Islet of Langerhans (tissue), 1 donor: ENCODE measurements around the gene TLCD3A.
"Not testable (repeated sequence)": the region's sequence is repeated elsewhere in the genome, so short reads cannot be mapped to it uniquely, and the experiment has no call there.

Source experiments
- FAIRE-seq: peaks from one replicate; lab custom pipeline; 2011; peaks lifted over from hg19 to GRCh38; lab: Jason Lieb, UNC

TLCD3A gene

DNA sequence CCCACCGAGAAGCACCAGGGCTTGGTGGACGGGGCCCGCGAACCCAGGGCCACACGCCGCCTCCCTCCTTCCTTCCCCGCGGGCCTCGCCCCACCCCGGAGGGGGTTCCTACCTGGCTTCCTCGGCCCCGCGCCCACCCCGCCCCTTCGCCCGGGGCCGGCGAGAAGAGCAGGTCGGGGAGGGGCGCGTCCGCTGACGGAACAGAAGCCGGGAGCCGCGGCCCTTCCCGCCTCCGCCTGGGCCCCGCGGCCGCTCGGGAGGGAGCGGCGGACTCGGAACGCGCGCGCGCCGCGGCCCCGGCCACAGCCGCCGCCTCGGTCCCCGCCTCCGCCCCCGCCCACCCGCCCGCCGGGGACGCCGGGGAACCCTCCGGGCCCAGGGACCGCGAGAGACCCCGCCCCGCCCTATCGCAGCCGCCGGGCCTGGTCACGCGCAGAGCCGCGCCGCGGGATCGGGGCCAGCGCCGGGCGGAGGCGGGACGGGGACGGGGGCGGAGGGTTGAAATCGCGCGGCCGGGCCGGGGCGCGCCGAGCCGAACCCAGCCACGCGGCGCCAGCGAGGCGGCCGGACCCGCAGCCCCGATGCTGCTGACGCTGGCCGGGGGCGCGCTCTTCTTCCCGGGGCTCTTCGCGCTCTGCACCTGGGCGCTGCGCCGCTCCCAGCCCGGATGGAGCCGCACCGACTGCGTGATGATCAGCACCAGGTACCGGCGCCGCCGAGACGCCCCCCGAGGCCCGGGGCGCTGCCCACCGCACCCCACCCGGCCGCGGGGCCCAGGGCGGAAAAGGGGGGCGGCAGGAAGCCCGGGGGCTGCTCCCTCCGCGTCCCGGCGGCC is at the start of gene TLCD3A:
Gene TLCD3A (plus strand): TSS at position 530 of the 835 bp plus-strand sequence. CDS start 52 bp downstream, at position 582.
- FAIRE-seq = no peak

DNA sequence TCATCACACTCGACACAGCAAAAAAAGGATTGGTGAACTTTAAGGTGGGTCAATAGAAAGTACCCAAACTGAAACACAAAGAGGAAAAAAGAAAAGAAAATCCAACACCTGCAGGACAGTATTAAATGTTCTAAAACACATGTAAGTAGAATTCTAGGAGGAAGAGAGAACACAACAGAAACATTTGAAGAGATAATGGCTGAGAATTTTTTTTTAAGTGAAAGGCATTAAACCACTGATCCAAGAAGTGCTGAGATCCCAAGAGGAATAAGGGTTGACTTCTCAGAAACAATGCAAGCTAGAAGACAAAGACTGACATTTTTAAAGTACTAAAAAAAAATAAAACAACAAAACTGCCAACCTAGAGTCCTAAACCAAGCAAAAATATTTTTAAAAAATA is 49.4 kb upstream of the TLCD3A start:
- no peak for FAIRE-seq

DNA sequence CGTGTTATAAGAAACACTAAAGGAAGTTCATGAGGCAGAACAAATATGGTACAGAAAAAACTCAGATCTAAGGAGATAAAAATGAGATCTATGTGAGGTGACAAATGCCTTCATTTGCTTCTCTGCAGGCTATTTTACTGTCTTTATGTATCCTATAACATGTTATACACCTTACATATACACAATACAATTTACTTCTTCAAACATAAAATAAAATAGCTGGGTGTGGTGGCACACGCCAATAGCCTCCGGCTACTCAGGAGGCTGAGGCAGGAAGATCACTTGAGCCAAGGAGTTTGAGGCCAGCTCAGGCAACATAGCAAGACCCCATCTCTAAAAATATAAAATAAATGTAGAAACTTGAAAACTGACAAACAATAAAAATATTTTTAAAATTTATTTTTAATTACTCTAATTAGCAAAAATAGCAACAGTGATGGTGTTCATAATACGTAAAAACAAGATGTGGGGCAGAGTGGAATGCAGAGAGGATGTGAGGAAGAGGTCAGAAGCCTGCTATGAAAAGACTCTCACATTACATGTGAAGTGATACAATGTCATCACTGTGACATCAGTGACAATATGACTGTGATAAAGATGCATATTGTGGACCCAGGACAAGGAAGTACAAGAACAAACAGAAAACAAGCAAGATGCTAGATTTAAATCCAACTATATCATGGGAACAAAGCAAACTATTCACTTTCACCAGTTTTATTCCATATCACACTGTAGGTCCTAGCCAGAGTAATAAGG is 48.7 kb upstream of the TLCD3A start:
- FAIRE-seq = no peak

DNA sequence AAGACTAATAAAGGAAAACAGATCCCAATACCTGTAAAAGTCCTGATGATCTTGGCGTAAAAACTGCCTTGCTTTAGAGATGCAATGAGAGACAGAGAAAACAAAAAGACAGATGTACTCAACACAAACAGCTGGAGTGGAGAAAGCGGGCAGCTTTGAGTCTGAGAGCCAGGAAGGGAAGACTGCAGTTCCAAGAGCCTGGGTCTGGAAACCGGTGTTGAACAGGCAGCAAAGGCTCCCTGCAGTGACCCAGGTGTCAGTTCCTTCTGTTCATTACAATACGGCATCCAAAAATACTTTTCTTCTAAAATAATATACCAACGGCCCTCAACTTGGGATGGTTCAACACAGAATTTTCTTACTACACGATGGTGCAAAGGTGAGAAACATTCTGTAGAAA is 47.4 kb upstream of the TLCD3A start:
- no peak for FAIRE-seq

DNA sequence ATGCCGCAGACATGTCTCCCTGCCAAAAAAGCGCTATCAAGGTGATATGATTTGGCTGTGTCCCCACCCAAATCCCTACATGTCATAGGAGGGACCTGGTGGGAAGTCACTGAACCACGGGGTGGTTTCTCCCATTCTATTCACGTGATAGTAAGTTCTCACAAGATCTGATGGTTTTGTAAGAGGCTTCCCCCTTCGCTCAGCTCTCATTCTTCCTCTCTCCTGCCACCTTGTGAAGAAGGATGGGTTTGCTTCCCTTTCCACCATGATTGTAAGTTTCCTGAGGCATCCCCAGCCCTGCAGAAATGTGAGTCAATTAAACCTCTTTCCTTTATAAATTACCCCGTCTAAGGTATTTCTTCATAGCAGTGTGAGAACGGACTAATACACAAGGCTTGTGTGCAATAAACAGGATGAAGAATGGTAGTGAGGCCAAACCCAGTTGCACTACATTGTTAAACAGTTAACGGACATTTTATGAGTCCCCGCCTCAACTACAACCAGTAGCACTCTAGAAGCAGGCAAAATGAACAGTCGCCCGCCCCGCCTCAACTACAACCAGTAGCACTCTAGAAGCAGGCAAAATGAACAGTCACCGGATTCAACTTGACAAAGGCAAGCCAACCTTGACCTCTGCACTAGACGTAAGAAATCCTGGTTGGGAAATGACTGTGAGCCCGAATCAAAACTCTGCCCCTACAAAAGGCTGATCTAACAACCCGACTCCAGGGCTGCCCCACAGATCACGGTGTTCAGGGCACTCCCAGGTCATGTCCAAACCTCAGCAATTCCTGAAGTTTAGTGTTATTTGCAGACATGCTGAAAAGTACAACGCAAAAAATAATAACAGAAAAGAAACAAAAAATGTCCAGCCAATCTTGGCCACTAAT is 44.1 kb upstream of the TLCD3A start:
- FAIRE-seq = no peak

DNA sequence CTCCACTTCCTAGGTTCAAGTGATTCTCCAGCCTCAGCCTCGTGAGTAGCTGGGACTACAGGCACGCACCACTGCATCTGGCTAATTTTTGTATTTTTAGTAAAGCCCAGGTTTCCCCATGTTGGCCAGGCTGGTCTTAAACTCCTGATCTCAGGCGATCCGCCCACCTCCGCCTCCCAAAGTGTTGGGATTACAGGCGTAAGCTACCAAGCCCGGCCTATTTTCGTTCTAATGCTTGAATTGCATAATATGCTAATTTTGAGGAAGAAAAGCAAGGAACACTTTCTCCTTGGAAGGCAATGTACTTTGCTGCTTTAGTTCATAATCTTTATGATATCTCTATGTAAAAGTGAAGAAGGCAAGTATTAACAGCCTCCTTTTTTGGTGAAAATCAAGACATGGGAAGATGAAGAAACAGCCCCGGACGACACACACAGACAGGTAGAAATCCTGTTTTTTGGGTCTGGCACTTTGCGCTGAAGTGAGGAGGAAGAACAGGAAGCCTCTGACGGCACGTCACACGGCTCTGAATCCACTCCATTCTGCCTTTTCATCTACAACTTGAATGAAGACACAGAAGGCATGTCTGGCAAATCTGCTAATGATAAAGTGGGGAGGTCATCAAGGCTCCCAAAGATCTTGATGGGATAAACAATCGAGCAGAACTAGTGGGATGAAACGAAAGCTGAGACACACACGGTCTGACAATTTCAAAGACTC is 42.7 kb upstream of the TLCD3A start:
- no peak for FAIRE-seq

DNA sequence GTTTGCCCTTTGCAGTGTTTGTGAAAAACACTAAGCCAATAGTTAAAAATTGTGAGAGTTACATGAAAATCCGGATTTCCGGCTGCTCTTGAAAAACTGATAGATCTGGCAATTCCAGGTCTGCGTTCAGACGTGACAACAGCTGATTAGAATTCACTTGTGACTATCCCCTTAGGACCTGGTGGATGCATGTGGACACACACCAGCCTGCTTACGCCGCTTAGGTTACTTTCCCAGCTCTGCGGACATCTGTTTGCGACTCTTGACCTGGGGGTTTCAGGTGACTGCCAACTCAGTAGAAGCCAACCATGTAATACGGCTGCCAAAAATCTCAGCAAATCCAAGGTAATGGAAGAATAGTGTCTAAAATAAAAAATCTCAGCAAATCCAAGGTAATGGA is 42.0 kb upstream of the TLCD3A start:
- FAIRE-seq = no peak

DNA sequence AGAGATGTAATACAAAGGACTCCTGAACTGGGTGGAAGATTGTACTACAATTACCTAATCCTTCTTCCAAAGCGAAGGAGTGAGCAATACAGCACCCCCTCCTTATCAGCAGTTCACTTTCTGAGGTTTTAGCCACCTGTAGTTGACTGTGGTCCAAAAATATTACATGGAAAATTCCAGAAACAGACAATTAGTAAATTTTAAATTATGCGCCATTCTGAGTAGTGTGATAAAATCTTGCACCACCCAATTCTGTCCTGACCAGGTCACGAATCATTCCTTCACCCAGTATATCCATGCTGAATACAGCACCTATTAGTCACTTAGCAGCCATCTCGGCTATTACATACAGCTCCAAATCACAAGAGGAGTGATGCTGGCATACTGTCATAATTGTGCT is 41.0 kb upstream of the TLCD3A start:
- no peak for FAIRE-seq

DNA sequence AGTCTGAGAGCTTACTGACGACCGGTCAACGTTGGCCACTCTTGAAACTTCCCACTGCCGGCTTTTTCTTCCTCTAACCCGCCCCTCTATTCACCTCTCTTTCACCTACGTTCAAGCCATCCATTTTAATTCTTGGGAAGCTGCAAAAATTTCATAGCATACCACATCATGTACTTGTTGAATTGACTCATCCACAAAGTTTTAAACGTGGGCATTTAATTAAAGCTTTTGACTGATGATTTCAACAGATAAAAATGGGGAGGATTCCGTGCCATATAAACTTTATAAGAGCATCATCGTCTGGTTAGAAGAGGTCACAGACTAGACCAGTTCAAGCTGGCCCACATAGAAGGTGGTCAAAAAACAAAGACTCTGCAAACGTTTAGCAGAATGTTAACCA is 40.3 kb upstream of the TLCD3A start:
- no peak for FAIRE-seq

DNA sequence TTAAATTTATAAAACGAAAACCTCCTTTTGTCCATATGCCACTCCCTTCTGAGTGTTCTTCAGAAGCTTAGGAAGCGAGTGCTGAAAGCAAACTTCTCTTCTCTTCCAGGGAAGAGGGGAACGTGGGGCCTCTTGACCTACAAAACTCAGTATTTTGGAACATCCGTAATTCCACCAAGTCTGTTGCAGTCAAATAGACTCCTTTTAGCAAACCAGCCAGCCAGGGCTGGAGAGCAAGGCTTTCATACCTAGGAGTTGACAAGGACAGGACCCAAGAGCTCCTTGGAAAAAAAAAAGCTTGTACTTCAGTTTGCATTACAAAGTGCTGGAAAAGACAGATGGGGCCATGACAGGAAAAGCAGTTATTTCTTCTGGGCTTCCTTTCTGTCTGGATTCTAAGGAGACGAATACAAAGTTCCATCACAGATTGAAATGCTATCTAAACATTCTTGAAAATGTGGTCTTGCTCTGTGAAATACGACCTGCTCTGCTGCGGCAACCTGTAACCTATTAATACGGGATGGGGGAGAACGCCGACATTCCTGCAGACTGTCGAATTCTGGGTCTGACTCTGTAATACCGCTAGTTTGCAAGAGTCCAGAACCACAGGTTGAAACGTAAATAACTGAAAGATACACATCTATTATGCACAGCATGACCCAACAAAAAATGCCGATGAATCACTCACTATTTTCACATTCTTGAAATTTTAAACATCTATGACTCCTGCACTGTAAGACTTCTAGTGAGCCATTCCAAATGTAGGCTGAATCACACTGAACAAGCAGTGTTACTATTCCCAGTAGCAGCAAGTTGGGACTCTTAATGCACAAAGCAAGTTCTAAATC is 38.4 kb upstream of the TLCD3A start:
- no peak for FAIRE-seq

DNA sequence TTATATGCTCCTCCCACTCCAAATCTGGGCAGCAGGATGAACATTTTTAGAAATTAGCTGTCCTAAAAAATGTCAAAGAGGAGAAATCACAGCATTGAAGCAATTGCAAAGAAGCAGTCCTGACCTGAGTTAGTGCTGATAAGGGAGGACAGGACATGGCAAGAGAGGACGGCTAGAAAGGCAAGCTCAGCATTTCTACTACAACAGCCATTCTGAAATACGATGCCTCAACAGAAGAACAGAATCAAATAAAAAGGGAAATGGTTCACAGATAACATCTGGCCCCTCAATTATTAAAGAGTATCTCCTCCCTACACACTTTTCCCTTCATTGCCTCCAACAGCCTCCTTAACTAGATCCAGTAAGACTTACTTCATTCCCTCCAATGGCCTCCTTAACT is 36.0 kb upstream of the TLCD3A start:
- FAIRE-seq = no peak

DNA sequence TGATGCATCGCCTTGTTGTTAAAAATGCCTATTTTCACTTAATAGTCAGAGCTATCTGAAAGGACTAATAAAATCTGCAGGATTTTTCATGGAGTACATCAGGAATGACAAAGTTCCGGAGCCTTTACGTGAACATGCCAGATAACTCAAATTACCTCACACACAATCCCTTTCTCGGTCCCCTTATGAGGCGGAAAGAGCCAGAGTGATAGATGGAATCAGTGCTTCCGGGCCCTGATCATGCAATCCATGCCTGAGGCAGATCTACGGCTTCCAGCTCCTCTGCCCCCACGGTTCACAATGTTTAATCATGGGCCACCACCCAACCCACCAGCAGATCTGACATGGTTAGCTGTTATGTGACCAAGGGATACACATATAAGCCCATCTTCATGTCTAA is 34.7 kb upstream of the TLCD3A start:
- no peak for FAIRE-seq

DNA sequence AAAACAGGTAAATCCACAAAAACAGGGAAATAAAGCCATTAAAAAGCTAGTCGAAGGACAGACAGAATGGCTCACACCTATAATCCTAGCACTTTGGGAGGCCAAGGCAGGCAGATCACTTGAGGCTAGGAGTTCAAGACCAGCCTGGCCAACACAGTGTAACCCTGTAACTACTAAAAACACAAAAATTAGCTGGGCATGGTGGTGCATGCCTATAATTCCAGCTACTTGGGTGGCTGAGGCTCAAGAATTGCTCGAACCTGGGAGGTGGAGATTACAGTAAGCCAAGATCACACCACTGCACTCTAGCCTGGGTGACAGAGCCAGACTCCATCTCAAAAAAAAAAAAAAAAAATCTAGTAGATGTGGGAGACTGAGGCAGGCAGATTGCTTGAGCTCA is 34.3 kb upstream of the TLCD3A start:
- FAIRE-seq = not testable (repeated sequence)

DNA sequence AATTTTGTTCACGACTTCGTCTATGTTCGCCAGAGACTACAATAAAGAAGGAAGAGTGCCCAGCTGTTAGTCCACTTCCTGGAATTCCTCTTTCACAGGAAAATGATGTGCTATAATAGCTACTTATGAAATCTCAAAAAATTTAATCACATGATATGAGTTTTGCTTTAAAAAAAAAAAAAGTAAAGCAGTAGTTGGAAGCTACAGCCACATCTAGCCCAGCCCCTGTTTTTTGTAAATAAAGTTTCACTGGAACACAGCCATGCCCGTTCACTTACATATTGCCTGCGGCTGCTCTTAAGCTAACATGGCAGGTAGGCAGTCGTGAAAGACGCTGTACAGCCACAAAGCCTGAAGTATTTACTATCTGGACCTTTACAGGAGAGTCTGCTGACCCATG is 33.1 kb upstream of the TLCD3A start:
- no peak for FAIRE-seq

DNA sequence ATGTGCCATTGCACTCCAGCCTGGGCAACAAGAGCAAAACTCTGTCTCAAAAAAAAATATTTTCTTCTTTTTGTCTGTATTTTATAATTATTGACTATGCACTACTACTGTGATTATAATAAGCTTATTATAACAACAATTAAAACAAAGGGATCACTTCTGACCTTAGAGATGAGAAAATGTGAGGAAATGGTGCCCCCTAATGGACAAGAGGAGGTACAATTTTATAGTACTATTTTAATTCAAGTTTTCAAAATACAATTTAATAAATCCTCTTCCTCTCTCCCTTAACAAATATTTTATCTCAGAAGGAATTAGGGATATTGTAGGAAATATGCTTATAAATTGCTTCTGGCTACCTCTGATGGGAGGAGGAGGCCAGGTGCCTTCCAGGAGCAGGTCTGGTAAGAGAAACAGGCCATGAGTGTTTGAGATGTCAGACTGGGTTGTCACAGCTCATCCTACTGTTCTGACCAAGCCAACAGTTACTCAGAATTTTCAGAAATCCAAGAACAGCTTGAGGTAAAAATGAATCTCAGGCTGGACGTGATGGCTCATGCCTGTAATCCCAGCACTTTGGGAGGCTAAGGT is 31.8 kb upstream of the TLCD3A start:
- peak; percentile 91 for FAIRE-seq

DNA sequence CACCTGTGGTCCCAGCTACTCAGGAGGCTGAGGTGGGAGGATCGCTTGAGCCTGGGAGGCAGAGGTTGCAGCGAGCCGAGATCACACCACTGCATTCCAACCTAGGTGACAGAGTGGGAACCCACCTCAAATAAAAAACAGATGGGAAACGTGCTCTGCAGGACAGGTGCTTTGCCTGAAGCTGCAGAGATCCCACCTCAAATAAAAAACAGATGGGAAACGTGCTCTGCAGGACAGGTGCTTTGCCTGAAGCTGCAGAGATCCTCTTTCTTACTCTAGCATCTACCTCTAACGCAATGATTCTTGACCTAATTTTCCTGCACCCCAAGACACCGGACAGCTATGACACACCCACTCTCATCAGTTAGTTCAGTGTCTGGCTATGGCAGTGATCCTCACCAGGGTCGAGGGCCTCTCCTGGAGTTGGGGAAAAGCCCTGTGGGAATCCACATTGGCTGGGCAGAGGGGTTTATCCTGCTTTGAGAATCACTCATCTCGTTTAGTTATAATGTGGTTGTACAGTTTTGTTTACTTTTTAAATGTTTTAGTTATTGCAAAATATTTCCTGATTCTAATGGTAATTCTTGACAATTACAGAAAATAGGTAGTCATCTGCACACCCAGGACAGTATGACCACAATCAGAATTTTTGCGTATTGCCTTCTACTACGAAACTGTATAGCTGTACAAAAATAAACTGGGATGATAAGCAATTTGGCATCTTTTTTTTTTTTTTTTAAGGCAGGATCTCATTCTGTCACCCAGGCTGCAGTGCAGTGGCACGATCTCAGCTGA is 29.1 kb upstream of the TLCD3A start:
- no peak for FAIRE-seq

DNA sequence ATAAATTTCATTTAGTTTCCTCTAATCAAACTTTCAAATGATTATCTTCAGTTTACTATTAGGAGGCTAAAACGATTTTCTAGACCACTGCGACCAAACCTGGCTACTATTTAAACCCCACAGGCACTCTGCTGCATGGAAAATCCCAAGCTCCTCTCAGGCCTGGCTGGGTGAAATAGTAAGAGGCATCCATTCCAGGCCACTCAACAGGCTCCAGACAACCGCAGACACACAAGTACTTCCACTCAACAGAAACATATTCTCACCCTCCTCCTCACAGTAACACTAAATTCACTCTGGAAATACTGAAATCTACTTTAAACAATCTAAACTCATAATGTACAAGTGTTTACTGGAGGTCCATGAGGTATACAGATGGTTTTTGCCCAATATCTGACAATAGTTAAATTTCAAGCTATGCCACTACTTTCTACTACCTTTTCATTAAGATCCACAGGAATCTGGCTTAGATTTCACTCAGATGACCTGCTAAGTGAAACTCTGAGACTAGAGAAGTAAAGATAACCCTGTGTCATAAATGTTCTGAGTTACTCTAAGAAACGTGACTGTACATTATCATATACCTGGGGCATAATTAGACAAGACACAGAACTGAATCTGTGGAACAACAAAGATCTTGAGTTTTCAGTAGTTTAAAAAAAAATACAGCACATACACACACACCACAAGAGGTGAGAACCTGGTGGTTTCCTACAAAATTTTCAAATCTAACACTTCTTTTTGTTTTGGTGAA is 28.1 kb upstream of the TLCD3A start:
- FAIRE-seq = no peak

DNA sequence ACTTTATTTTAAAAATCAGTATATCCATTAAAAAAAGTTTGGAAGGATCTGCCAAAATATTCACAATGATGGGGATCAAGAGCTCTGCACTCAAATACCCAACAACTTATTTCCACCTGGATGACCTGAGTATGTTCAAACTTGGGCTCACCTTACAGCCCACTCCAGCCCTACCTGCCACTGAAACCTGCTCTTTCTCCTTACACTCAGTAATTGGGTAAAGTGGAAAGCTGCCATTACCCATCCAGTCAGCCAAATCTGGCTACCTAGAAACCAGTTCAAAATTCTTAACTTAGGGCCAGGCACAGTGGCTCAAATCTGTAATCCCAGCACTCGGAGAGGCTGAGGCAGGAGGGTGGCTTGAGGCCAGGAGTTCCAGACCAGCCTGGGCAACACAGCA is 27.4 kb upstream of the TLCD3A start:
- FAIRE-seq = no peak

DNA sequence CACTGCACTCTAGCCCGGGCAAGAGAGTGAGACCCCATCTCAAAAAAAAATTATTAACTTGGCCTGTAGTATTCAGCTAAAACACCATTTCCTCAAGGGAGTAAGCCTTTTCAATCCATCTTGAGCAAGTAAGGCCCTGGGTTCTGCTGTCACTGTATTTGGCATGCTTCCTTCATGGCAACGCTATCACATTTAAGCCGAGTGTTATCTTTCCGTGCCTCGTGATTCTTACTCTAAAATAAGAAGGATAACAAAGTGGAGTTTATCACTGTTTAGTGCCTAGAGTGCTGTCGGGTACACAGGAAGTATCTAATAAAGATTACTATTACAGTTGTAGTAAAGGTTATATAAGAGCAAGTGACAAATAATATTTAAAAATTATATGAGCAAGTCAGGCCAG is 26.5 kb upstream of the TLCD3A start:
- FAIRE-seq = no peak
